ENCODE data around the gene KCNN4. TPM values are rescaled to one million over a fixed set of nuclear protein-coding genes. Genes with fewer than 3 reads are reported as not detected.

Gene KCNN4
- polyA plus RNA-seq, 1 donor from 2014 or later: not detected

- no peaks in the 10 kb centered on the region for H3K9me3 ChIP-seq (ENCODE audit: low read length)
- no peaks in the 10 kb centered on the region for H4K20me1 ChIP-seq (ENCODE audit: insufficient read depth)
- no peaks in the 10 kb centered on the region for H3K27me3 ChIP-seq (ENCODE audit: insufficient read depth, low read depth, low read length)
- no peaks in the 10 kb centered on the region for H3K9me2 ChIP-seq (ENCODE audit: insufficient read depth, low read length)
- H3F3A ChIP-seq (ENCODE audit: insufficient read depth, low read length, poor library complexity, severe bottlenecking): no peaks in the 10 kb centered on the region
- H3K36me3 ChIP-seq (ENCODE audit: insufficient read depth, low read length): no peaks in the 10 kb centered on the region
- no peak overlapping the region for H3K27ac ChIP-seq (ENCODE audit: low read length)
- H3K9ac ChIP-seq (ENCODE audit: low read length): no peak overlapping the region
- H2AFZ ChIP-seq (ENCODE audit: low read depth, low read length): no peak overlapping the region
- no peaks in the 10 kb centered on the region for H3K79me2 ChIP-seq (replicated peaks; ENCODE audit: insufficient read depth, low read length)
- H3K4me2 ChIP-seq (ENCODE audit: low read length): no peak overlapping the region
- H3K4me3 ChIP-seq (ENCODE audit: low read length): no peak overlapping the region
- TF ChIP-seq REST (IDR thresholded peaks at IDR 0.05; ENCODE audit: borderline replicate concordance) (no peak), EZH2 (IDR thresholded peaks at IDR 0.05; ENCODE audit: borderline replicate concordance, insufficient read depth, low read length, poor library complexity, severe bottlenecking) (no peak), CTCF (IDR thresholded peaks at IDR 0.05; ENCODE audit: poor library complexity, severe bottlenecking) (no peak), TAF1 (IDR thresholded peaks at IDR 0.05; ENCODE audit: low read depth) (no peak), EP300 (conservative IDR thresholded peaks at IDR 0.05; ENCODE audit: poor library complexity, severe bottlenecking) (no peak), RAD21 (conservative IDR thresholded peaks at IDR 0.05) (no peak), MXI1 (conservative IDR thresholded peaks at IDR 0.05; ENCODE audit: poor library complexity, severe bottlenecking) (no peak), SMC3 (conservative IDR thresholded peaks at IDR 0.05; ENCODE audit: poor library complexity) (no peak), POLR2AphosphoS5 (IDR thresholded peaks at IDR 0.05) (no peak)
Observed at GRCh38 chr19:43782689-43783231, 2.0 kb upstream of the KCNN4 start.

DNA sequence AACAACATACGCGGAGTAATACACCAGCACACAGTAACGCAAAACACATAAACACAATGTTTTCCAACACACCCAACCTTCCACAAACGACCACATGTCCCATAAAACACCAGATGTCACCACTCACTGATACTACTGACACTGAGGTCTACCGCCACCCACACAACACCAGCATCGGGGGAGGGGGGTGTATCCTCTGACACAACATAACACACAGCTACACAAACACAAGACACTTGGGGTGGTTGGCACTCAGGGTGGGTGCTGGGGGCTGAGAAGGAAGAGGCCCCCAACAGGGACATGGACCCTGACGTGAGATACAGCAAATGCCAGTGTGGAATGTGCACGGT is 1.5 kb upstream of the KCNN4 start:
- Histone ChIP-seq H3K4me3 (ENCODE audit: low read length) (no peak overlapping the region), H3K4me2 (ENCODE audit: low read length) (no peak overlapping the region), H3K9me3 (ENCODE audit: low read length) (no peaks in the 10 kb centered on the region), H3K9ac (ENCODE audit: low read length) (no peak overlapping the region), H3K79me2 (replicated peaks; ENCODE audit: insufficient read depth, low read length) (no peaks in the 10 kb centered on the region), H4K20me1 (ENCODE audit: insufficient read depth) (no peaks in the 10 kb centered on the region), H2AFZ (ENCODE audit: low read depth, low read length) (no peak overlapping the region), H3K27ac (ENCODE audit: low read length) (no peak overlapping the region), H3K9me2 (ENCODE audit: insufficient read depth, low read length) (no peaks in the 10 kb centered on the region), H3F3A (ENCODE audit: insufficient read depth, low read length, poor library complexity, severe bottlenecking) (no peaks in the 10 kb centered on the region), H3K36me3 (ENCODE audit: insufficient read depth, low read length) (no peaks in the 10 kb centered on the region), H3K27me3 (ENCODE audit: insufficient read depth, low read depth, low read length) (no peaks in the 10 kb centered on the region)
- no peak for TF ChIP-seq REST (IDR thresholded peaks at IDR 0.05; ENCODE audit: borderline replicate concordance)
- no peak for TF ChIP-seq TAF1 (IDR thresholded peaks at IDR 0.05; ENCODE audit: low read depth)
- no peak for TF ChIP-seq EZH2 (IDR thresholded peaks at IDR 0.05; ENCODE audit: borderline replicate concordance, insufficient read depth, low read length, poor library complexity, severe bottlenecking)
- no peak for TF ChIP-seq EP300 (conservative IDR thresholded peaks at IDR 0.05; ENCODE audit: poor library complexity, severe bottlenecking)
- TF ChIP-seq POLR2AphosphoS5 (IDR thresholded peaks at IDR 0.05): no peak
- TF ChIP-seq RAD21 (conservative IDR thresholded peaks at IDR 0.05): no peak
- TF ChIP-seq MXI1 (conservative IDR thresholded peaks at IDR 0.05; ENCODE audit: poor library complexity, severe bottlenecking): no peak
- TF ChIP-seq CTCF (IDR thresholded peaks at IDR 0.05; ENCODE audit: poor library complexity, severe bottlenecking): no peak
- no peak for TF ChIP-seq SMC3 (conservative IDR thresholded peaks at IDR 0.05; ENCODE audit: poor library complexity)

Data from neural cell (in vitro differentiated cells).